NCI-H2081 (cell line): ENCODE data around the gene CFAP99.
"Not testable (repeated sequence)": the region's sequence is repeated elsewhere in the genome, so short reads cannot be mapped to it uniquely, and the experiment has no call there.

ENCODE experiments used
- DNase-seq, 2 experiments: peaks; one replicate each; lab custom pipeline; 2025; lab: John Stamatoyannopoulos, UW

Gene CFAP99

DNA sequence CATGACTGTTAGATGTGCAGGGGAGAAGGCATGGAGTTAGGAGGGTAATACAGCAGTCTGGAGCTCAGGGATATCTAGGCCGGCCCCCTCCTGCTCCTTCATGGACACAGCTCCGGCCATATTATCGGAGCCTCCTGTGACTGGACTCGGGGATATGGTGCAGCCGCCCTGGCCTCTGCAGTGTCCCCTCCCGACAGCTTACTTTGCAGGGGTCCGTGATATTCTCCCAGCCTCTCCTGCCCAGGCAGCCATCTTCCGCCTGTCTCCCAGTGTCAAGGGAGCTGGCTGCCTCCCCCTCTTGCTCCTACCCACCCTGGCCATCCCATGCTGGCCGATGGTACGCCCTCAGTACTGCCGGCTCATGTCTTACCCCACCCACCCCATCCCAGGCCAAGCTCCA lies 30.3 kb downstream of the CFAP99 start:
- DNase-seq, result no peak

DNA sequence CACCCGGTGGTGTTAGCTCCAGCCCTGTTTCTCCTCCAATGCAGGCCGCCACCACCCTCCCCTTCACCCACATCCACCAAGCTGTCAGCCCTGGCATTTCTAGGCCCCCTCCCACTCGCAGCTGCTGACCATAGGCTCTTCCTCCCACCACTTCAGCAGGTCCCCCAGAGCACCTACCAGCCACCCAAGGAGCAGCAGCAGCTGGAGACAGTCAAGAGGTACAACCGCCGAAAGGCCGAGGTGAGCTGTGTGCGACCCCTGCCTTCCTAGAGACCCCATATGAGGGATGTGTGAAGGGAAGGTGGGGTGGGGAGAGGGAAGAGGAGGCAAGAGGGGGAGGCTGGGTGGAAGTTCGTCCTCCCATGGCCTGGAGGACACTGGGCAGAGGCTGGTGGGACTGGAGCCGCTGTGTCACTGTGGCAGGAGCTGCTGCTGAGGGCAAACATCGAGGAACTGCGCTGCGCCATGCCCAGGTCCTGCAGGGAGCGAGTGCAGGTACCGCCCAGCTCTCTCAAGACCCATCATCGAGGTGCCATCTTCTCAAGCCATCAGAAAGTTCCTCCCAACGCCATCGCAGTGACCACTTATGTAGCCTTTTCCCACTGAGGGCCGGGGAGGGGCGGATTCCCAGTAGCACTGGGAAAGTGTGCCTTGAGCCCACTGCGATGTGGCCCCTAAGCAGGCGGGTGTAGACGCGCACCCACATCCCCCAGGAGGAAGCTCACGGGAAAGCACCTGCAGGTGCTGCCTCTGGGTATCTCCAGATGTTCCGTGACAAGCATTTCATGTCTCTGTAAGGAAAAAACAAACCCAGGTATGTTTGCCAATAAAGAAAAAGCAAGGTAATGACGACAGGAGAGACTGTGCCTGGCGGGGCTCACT lies 31.0 kb downstream of the CFAP99 start:
- no peak for DNase-seq

DNA sequence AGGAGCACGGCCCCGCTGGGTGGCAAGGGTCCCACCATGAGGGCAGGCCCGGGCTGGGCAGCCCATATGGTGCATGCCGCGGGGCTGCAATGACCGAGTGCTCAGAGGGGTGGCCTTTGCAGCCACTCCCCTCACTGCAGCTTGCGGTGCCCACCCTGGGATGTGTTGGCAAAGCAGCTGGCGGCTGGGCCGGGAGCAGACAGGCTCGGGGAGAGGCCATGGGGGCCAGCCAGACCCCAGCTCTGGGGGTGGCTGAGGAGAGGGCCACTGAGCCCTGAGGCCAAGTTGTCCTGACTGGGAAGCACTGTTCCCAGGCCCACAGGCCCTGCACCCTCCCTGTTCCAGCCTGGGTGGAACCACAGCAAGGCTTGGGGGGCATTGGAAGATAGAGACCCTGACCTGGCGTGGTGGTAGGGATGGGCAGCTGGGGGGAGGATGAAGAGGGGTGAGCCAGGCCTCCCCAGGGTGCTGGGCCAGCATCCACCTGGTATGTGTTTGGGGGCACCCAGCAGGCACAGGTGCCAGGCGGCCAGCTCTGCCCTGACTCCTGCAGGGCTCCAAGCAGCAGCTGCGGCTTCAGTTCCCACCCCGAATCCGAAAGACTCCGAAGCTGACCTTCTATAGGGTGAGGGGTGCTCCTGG lies 31.8 kb downstream of the CFAP99 start:
- DNase-seq, result no peak

DNA sequence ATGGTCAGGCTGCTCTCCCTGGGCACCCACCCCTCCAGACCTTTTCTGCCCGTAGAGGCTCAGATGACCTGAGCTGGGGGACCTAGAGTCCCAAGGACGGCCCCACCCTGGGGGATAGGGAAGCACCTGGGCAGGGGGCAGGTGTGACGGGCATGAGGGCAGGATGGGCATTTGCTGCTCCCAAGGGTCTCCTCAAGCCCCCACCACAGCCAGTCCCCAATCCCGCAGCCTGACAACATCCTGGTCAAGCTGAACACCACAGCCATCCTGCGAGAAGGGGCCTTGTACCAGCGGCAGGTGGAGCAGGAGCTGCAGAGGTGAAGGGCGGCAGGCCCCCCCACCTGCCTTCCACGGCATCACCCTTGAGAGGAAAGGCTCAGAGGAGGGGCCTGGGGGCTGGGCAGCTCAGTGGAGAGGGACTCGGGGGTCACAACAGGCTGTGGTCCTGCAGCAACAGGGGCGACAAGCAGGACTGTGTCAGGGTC lies 32.3 kb downstream of the CFAP99 start:
- no peak for DNase-seq

DNA sequence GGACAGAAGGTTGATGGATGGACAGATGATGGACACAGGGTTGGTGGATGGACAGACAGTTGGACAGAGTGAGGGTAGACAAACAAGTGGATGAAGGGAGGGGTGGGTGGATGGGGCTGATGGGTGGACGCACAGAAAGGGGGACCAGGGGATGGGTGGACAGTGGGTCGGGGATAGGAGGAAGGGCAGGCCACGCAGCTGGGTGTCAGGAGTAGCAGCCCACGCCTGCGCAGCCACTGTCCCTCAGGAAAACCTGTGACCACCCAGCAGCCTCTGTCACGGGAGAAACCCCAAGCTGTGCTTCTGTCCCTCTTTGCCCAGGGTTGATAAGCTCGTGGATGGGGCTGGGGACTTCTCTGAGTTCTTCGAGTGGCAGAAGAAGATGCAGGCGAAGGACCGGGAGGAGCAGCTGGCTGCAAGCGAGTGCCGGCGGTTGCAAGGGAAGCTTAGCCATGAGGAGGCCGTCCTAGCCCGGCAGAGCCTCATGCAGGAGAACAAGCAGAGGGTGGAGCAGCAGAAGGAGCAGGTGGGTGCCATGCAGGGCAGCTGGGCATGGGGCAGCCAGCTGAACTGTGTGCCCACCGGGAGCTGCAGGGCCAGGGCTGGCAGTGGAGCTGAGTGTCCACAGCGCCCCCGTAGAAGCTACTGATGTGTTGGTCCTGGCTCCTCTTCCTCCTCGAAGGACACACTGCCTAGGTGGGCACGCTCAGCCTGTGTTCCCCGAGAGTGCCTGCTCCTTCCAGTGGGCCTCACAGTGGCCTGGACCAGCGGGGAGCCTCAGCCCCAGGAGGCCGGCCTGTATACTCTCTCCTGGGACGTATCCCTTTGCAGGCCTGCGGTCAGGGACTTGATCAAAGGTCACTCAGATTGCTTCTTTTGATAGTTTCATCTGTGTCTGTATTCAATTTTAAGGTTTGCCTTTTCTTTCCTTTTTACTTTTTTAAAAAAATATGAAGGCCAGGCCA lies 33.3 kb downstream of the CFAP99 start:
- DNase-seq, result no peak

DNA sequence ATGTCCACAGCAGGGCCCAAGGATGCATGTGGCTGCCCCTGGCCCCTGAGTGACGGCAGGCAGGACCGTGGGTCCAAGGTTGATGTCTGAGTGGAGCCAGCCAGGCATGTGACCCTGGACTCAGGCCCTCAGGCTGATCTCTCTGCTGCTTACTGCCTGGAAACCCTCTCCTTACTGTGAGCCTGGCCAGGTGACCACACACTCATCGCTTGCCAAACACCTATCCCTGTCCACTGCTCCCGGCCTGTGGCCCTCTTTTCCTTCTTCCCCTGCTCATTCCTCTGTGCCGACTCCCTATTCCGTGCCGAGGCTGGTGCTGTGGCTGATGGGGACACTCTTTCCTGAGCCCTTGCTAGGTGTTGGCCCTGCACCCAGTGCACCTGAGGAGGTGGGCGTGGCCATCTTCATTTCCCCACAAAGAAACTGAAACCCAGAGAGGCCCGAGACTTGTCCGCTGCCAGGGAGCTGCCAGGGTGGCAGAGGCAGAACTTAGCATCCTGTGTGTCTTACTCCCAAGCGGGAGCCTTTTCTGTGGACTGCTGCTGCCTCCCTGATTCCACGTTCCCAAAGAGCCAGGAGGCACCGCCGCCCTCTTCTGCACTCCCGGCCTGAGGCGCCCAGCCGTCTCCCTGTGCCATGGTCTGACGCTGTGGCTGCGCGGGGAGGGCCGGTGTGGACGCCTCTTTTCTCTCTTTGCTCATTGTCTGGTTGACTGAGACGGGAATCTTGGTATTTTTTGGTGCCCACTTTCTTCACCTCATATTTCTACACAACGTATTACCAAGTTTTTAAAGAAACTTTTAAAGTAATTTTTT lies 38.9 kb downstream of the CFAP99 start:
- DNase-seq, result no peak

DNA sequence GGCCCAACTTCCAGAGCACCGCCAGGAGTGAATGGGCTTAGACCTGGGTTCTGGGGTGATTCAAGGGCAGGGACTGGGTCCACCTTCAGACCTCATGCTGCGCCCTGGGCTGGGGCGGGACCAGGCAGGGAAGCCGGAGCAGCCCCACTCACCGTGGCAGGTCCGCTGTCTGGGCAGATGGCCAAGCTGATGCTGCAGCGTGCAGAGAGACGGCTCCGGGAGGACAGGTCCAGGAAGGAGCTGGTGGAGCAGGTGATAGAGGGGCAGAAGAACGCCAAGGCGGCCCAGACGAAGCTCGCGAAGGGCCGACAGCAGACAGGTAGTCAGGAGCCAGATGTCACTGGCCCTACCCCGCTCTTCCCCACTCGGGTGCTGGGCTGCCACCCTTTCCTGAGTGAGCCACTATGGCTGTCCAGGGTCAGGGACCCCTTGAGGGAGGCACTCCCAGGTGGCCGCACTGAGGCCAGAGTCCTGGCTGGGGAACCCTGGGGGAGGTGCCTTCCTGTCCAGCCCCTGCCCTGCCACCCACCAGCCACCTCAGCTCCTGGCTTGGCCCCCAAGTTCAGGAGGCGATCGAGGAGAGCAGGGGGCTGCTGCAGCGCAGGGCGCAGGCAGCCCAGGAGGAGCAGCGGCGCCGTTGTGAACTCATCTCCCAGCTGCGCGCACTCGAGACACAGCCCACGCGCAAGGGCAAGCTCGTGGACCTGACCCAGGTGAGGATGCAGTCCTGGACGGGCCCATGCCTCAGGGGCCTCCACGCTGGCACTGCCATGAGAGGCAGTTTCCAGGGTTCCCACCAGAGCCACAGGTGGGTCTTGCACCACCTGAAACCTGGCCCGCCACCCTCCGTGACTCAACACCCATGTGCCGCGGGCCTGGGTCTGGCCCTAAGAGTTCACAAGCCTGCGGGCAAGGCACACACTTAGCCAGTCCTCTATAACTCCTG lies 40.1 kb downstream of the CFAP99 start:
- peak; percentile 12 to 17 for DNase-seq

DNA sequence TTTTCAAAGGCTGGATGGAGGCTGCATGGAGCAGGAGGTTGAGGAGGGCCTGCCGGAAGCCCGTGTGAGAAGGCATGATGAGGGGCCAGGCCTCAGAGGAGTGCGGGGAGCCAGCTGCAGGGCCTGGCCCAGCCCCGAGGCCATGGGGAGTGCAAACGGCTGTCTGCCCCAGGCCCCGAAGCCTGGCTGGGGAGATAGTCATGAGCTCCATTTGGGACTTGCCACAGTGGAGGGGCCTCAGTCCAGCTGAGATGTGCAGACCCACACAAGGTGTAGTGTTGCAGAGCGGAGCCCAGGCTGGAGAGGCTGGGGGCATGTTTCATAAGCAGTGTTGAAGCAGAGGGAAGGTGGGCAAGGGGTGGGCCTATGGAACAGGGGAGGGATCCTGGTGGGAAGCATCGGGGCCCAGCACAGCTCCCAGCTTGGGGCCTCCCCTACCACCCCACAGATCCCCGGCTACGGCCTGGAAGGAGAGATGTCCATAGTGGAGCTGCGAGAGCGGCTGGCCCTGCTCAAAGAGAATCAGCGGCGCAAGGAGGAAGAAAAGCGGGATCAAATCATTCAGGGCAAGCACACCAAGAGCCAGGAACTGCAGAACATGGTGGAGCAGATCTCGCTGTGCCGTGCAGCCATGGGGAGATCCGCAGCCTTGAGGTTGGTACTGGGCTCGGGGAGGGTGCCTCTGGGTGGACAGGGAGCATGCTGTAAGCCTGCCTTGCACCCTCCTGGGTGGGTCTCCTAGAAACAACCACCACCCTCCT lies 41.0 kb downstream of the CFAP99 start:
- DNase-seq, result no peak

DNA sequence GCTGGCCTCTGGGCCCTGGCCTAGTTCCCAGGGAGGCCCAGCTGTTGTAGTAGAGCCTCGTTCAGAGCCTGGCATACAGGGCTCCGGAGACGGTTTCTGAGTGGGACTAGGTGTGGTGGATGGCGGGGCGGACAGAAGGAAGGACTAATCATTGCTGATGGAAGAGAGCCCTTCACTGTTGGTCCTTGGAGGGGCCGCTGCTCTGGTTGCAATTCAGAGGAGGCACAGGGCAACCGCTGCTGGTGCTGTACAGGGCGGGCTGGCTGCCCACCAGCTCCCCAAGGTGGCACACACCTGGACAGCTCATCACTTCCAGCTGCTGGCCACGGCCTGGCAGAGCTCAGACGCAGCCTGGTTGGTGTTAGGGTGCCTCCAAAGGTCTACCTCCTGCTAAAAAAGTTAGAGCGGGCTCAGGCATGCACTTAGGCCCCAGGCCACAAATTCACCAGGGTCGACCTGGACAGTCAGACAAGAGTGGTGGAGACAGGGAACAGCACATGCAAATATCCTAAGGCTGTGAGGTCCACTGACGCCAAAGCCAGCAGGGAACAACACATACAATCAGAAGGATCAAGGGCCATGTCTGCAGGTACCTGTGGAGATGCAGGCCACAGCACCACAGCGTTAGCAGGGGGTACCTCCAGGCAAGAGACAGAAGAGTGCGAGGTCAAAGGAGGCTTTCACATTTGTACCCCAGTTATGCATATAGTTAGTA lies 42.6 kb downstream of the CFAP99 start:
- no peak for DNase-seq

DNA sequence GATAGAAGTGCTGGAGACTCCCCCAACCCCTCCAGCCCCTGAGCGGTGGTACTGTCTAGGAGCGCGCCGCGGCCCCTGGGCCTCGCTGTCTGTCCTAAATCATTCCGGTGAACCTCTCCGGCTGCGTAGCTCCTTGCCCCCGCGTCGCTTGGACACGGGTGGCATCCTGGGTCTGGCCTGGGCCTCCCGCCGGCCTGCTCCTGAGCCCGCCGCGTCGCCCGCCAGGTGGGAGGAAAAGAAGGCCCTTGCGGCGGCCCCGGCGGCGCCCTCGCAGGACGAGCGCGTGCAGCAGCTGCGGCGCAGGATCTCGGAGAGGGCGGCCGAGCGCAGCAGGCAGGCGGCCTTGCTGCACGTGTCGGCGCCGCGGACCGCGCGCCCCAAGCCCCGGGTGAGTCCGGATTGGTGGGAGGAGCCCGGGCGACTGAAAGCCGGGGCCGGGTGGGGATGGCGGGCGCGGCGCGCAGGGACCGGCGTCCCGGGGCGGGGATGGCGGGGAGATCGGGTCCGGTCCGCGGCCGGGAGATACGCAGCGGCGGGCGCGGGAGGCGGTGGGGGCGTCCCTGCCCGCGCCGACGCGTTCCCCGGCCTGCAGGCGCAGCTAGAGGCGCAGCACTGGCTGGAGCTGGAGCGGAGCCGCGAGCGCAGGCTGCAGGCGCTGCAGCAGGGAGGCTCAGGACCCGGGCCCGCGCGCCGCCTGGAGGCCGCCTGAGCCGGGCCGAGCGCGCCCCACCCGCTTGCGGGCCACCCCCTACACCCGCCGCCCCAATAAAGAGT lies 43.6 kb downstream of the CFAP99 start:
- peak; percentile 68 to 80 for DNase-seq

DNA sequence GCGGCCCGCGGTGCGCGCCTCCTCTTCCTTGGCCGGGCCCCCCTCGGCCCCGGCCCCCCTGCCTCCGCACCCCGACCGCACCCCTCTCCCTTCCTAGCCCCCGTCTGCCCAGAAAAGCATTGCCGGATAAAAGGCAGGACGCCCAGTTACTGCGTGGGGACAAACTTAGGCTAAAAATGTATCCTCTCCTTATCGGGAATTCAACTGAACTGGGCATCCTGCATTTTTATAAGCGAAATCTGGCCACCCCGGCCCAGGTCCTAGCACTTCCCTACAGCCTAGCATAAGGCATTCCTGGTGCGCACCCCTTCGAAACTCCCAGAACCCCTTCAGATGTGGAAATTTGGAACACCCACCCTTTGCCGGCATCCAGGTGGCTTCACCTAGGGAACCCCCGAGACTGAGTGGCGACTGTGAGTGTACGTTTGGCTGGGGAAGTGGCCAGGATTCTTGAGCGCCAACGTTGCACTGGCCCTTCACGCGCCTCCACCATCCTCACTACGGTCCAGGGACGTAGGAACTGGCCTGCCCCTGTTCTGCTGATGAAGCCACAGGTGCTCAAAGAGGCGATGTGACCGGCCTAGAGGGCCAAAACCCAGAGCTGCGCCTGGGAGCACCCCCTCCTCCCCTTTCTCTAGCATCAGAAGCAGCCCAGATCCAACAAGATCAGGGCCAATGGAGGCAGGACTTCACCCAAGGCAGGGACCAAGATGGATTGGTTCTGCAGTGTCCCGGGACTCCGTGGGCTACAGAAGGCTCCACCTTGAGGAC lies 44.4 kb downstream of the CFAP99 start:
- DNase-seq, result no peak

DNA sequence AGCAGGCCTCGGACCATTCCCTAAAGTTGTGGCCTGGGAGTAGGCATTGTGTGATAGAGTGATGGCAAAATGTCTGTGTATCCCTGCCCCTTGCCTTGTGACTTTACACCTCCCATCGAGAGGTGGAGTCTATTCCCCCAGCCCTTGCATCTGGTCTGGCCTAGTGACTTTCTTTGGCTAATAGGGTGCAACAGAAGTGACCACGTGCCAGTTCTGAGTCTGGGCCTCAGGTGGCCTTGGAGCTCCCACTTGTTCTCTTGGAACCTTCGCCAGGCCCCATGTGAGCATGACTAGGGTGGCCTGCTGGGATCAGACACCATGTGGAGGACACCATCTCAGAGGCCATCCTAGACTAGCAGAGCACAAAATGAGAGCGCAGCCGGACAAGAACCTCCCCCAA lies 46.3 kb downstream of the CFAP99 start:
- no peak for DNase-seq

DNA sequence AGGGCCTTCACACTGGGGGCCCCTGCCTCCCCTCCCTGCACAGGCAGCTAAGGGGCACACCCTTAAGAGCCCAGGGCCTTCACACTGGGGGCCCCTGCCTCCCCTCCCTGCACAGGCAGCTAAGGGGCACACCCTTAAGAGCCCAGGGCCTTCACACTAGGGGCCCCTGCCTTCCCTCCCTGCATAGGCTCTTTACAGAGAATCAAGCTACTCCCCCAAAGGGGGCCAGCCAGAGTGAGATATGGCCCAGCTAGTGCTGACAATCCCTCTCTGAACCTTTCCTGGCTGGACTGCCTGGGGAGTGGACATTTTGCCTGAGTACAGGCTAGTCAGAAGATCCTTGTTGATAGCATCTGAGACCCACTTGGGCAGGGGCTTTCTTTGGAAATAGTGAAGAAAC lies 46.8 kb downstream of the CFAP99 start:
- DNase-seq, result not testable (repeated sequence)

DNA sequence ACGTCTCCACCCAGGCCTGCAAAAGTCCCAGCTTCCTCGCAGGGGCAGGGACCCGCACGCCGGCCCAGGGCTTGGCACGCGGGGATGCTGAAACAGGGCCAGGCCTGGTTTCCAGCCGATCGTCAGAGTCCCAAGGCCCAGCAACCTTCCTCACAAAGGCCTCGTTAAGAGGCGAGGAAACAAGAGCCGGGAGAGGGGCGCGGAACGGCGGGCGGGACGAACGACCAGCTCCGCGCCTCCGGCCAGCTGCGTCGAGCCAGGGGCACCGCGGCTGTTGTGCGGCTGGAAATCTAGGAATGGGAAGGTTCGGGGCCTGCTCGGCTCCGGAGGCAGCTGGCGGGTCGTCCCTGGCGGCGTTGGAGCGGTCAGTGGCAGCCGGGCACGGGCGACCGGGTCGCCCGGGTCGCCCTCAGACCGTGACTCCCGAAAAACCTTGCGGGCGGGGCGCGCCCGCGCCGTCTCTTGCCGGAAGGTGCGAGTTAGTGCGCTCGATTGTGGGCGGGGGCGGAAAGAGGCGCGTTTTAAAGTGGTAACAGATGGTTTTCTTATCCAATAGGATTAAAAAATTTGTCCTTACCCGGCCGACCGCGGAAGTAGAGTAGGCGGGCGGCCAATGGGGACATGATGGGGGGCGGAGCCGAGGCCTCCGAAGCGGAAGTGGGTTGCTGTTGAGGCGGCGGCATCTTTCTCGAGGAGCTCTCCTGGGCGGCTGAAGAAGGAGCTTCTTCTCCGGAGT lies 49.9 kb downstream of the CFAP99 start, which contains the start of gene RNF4:
TSS of gene RNF4 (plus strand) at position 651 of the 736 bp plus-strand sequence. CDS start 21,388 bp downstream, outside the sequence.
- peak; percentile 98 to 99 for DNase-seq

DNA sequence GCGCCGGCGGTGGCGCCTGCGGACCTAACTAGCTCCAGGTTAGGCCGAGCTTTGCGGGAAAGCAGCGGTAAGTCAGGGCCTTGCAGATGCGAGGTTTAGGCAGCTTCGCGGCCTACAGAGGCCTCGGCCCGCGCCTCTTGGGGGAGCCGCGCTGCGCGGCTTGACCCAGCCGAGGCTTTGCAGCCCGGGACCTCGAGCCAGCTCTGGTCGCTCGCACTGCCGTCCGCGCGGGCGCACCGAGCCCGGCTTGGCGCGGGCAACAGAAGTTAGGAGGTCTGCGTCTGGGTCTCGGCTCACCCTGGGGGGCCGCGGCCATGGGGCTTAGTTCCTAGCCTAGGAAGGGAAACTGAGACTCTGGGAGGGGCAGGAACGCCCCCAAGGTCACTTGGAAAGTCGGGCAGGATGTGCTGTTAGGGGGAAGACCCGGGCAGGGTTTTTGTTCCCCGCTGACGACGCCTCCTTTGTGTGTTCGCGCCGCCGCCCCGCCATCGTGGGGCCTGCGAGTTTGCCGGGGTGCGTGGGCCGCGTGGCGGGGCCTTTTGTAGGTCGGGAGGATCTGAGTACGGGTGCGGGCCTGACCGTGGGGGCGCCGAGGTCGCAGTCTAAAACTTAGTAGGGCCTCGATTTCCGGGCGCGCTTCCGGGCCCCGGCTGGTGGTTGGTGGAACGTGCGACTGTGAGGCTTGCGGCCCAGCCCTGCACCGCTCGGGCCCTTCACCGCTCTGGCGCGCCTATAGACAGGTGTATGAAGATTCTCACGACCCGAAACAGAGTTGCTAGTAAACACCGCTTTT lies 50.6 kb downstream of the CFAP99 start:
- DNase-seq, result peak; percentile 10 to 52
